HG02981 (cell line): ENCODE results near the gene GFAP.

Experiments used
- ATAC-seq: cut with Tn5 transposase; IDR thresholded peaks from one replicate; pipeline ENCODE4 v1.9.1; 2021; ENCODE audit warnings: mild to moderate bottlenecking, moderate library complexity; ENCODE audit not compliant: unreplicated experiment

Gene GFAP

GRCh38 chr17:44915862-44916780 lies 821 bp upstream of the GFAP start:
- no peak for ATAC-seq

- ATAC-seq = no peak
Measured at GRCh38 chr17:44914698-44915271, 515 bp downstream of the GFAP start.

GRCh38 chr17:44914148-44914547 lies 1.2 kb downstream of the GFAP start:
- ATAC-seq = no peak

- no peak for ATAC-seq
Measured at GRCh38 chr17:44913676-44914075, 1.6 kb downstream of the GFAP start.

GRCh38 chr17:44912763-44913544 lies 2.3 kb downstream of the GFAP start:
- no peak for ATAC-seq

GRCh38 chr17:44911133-44912001 lies 3.9 kb downstream of the GFAP start:
- ATAC-seq = no peak

- no peak for ATAC-seq
Measured at GRCh38 chr17:44910231-44911106, 4.8 kb downstream of the GFAP start.

GRCh38 chr17:44909681-44910144 lies 5.6 kb downstream of the GFAP start:
- ATAC-seq = no peak

- no peak for ATAC-seq
Measured at GRCh38 chr17:44908761-44909326, 6.5 kb downstream of the GFAP start.

GRCh38 chr17:44907729-44908470 lies 7.4 kb downstream of the GFAP start:
- ATAC-seq = no peak

- no peak for ATAC-seq
Measured at GRCh38 chr17:44906763-44907728, 8.3 kb downstream of the GFAP start.

- ATAC-seq = no peak
Measured at GRCh38 chr17:44906010-44906646, 9.2 kb downstream of the GFAP start.

- no peak for ATAC-seq
Measured at GRCh38 chr17:44905006-44906000, 10.0 kb downstream of the GFAP start.

- no peak for ATAC-seq
Measured at GRCh38 chr17:44904001-44904984, 11.0 kb downstream of the GFAP start.
